GM18505 (cell line): Measurements from ENCODE around the gene ZNF581.

Experiments
- ATAC-seq: cut with Tn5 transposase; IDR thresholded peaks from one replicate; pipeline ENCODE4 v1.9.1; 2021; ENCODE audit not compliant: unreplicated experiment
- POLR2A ChIP-seq: IDR thresholded peaks from 4 replicates; pipeline ENCODE4 v1.6.1; 2011; ENCODE audit warnings: borderline replicate concordance; ENCODE audit not compliant: insufficient read depth, insufficient read length; ENCODE audit errors: extremely low read depth

The ZNF581 gene

DNA sequence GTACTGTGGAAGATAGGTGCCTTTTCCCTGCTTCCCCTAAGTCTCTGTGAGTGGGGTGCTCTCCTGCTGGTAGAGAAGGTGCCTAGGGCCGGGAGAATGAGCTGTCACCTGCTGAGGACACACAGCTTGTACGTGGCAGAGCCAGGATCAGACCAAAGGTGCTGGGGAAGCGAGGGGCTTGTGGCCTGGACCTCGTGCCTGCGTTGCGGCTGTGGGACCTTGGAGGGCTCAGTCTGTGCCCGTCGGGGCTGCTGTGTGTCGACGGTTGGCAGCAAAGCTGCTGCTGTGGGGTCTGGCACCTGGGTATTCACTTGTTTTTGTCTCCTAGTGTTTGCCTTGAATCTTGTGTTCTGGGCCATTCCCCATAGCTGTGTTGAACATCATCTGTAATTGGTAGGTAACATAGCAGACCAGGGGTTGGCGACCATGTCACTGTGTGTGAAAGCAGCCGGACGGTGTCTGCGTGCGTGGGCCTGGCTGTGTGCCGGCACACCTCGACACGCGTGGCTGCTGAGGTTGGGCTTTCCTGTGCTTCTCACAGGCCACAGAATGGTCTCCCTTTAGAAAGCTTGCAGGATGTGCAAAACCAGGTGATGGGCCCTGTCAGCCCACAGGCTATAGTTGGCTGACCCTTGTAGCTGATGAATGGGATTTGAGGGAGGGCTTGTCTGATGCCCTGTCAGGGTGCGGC lies 20.5 kb downstream of the ZNF581 start:
- ATAC-seq: no peak
- no peak for TF ChIP-seq POLR2A

DNA sequence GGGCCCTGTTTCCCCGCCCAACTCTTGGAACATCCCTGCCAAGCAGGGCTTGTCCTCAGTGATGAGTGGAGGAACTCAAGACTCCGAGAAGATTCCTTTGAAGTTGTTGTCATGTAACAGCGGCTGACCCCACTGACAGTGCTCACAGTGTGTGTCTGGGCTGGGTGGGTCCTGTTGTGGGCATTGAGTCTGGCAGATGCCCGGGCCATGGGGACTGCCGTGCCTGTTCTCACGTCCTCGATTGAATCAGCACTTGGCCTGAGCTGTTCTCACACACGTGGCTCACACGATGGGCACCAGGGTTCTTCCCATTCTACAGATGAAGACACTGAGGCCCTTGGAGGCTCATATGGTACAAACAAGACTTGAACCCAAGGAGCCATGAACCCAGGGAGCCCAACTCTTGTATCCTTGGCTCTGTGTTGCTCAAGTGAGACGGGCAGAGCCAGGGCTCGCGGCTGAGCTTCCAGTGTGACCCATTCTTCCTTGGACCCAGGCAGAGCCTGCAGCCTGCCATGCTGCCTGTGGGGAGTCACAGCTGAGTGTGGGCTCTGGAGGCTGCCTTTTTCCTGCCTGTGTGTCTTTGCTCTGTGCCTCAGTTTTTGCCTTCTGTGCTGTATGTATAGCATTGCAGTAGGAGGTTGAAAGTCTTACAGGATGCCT lies 23.0 kb downstream of the ZNF581 start:
- TF ChIP-seq POLR2A: no peak
- no peak for ATAC-seq

DNA sequence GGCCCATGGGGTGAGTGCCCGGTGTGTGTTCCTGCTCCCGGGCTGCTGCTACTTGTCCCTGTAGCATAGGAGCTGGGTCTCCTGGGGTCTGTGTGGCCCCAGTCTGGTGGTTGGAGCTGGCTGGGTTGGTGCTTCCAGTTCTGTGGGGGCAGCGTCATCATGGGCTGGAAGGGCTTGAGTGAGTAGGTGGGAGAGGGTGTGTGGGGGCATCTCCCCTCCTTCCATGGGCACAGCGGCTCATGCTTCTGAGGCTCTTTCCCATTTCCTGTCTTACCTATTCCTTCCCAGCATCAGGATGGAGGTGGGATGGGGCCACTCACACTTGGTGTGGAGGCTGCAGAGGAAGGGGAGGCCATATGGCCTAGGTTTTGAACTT lies 23.5 kb downstream of the ZNF581 start:
- no peak for TF ChIP-seq POLR2A

DNA sequence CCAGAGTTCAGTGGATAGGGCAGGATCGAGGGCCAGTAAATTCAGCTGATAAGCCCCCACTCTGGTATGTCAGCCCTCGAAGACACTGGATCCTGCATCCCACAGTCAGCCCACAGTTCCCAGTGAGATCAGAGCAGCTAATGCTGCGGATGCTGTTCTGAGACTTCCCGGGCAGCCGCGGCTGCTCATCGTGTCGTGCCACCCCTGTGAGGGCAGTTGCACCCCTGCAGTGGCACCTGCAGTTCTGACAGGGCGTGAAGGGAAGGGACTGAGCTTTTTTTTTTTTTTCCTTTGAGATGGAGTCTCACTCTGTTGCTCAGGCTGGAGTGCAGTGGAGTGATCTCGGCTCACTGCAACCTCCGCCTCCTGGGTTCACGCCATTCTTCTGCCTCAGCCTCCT lies 24.1 kb downstream of the ZNF581 start:
- ATAC-seq: no peak

More for the DNA sequence above, 23.5 kb downstream of the ZNF581 start:
- no peak for ATAC-seq

DNA sequence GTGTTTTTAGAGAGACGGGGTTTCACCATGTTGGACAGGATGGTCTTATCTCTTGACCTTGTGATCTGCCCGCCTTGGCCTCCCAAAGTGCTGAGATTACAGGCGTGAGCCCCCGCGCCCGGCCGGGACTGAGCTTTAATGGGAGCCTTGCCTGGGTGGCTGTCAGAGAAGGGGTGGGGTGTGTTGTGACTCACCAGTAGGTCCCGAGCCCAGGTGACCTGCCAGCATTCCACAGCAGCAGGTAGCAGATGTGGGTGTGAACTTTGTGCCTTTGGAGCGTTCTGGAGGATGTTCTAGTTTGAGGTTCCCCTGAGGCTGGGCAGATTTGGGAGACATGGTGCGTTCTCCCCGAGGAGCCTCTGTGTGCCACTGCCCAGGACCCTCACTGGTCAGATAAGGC lies 24.5 kb downstream of the ZNF581 start:
- no peak for TF ChIP-seq POLR2A
- no peak for ATAC-seq

More for the DNA sequence above, 24.1 kb downstream of the ZNF581 start:
- no peak for TF ChIP-seq POLR2A

DNA sequence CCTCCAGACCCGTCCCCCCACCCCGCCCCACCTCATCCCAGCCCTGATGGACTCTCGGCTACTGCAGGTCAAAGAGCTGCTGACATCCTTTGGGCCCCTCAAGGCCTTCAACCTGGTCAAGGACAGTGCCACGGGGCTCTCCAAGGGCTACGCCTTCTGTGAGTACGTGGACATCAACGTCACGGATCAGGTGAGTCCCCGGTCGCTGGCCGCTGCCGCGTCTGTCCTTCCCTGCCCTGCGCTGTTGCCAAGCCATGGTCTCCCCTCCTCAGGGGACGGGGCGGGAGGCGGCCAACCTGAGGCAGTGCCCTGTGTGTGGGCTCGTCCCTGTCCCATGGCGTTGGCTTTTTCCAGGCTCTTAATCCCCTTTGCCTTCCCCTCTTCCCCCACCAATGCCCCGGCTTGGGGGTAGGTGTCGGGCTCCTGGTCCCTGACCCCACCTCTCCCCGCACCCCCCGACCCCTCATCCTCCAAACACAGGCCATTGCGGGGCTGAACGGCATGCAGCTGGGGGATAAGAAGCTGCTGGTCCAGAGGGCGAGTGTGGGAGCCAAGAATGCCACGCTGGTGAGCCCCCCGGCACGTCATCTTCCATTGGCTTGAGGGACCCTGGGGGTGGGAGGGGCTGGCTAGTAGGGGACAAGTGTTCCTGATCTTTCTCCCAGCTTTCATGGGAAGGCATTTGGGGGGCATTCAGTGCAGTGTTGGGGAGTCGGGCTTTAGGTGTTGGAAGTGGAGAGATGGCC lies 25.3 kb downstream of the ZNF581 start:
- TF ChIP-seq POLR2A: no peak
- no peak for ATAC-seq

DNA sequence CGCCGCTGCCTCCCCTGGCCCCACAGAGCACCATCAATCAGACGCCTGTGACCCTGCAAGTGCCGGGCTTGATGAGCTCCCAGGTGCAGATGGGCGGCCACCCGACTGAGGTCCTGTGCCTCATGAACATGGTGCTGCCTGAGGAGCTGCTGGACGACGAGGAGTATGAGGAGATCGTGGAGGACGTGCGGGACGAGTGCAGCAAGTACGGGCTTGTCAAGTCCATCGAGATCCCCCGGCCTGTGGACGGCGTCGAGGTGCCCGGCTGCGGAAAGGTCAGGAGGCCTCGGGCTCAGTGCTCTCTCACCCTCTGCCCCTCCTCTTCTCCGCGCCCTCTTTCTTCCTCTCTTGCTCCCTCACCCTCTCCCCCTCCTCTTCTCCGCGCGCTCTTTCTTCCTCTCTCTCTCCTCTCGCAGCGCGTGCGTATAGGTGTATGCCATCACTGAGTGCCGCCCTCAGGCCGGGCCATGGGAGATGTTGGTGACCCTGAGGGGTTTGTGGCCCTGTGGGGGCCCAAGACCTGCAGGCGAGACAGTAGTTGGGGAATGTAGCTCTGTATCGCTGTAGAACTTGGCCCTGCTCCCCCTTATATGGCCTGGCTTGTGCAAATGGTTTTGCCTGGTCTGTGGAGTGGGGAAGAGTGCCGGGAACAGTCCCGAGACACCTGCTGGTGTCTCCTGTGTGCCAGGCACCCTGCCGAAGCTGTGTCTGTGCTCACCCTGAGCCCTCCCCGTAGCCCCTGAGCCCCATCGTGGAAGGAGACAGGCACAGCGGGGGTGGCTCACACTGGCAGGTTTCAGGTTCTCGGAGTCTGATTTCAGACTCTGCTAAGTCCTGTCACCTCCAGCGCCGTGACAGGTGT lies 26.2 kb downstream of the ZNF581 start:
- no peak for ATAC-seq
- TF ChIP-seq POLR2A: no peak

DNA sequence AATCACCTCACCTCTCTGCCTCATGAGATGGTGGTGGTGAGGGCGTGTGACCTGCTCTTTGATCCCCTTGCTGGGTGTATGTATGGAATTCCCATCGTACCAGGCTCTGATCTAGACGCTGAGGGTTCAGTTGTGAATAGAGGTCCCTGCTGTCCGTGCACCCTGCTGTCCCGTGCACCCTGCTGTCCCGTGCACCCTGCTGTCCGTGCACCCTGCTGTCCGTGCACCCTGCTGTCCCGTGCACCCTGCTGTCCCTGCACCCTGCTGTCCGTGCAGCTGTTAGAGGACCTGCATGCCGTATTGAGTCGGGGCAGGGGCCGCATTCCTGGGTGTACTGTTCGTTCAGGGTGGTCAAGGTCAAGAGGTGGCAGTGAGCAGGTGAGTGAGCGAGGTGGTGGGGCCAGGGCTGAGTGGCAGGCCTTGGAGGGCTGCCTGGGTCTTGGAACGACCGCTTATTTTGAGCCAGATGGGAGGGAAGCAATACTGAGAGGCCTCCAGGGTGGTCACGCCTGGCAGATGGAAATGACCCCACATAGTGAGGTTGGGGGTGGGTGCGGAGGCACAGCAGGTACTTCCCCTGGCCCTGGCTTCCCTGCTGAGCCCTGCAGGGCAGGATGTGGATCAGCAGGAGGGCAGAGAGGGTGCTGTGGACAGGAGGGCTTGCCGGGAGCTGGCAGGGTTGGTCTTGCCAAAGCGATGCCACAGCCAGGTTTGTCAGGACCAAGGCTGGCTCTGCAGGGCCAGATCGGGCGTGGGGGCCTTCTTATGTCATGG lies 27.0 kb downstream of the ZNF581 start:
- ATAC-seq: no peak
- no peak for TF ChIP-seq POLR2A

DNA sequence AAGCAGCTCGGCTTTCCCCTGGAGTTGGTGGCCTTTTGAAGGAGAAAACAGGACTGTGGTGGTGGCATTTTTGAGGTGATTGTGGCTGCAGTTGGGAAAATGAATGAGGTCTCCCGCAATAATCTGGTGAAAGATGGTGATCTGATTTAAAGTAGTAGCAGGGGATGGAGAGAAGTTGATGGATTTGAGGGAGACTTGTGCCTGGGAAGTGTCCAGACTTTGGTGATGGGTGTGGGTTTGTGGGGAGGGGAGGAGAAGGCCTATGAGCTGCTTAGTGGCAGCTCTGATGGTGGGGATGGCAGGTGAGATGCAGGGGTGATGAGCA lies 27.6 kb downstream of the ZNF581 start:
- ATAC-seq: no peak
- TF ChIP-seq POLR2A: no peak

DNA sequence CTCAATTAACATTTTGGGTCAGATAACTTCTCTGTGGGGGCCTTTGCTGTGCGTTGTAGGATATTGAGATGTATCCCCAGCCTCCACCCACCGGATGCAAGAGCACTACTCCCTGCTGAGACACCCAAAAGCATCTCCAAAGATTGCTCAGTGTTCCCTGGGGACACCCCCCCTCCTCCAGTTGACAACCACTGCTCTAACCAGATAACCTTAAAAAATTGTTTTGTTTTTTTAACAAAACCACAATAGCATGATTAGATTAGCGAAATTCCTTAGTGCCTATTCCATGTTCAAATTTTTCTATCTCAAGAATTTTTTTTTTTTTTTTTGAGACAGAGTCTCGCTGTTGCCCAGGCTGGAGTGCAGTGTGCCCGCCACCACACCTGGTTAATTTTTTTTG lies 29.0 kb downstream of the ZNF581 start:
- no peak for TF ChIP-seq POLR2A
- ATAC-seq: no peak

DNA sequence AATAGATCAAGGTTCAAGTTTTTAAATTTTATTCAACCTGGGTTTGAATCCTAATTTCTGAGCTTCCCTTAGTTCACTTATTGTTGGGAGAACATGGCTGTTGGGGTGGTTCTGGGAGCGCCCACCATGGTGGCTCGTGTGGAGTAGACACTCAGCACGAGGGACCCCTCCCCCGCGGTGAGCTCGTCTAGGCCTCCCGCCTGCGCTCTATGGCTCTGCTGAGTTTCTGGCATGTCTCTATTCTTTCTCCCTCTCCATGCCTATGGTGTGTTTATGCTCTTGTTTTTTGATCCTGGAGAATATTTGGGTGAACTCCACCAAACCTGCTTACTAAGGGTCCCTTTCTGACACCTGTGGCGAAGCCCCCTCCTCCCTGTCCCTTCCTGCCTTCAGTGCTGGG lies 30.0 kb downstream of the ZNF581 start:
- no peak for TF ChIP-seq POLR2A
- ATAC-seq: no peak

DNA sequence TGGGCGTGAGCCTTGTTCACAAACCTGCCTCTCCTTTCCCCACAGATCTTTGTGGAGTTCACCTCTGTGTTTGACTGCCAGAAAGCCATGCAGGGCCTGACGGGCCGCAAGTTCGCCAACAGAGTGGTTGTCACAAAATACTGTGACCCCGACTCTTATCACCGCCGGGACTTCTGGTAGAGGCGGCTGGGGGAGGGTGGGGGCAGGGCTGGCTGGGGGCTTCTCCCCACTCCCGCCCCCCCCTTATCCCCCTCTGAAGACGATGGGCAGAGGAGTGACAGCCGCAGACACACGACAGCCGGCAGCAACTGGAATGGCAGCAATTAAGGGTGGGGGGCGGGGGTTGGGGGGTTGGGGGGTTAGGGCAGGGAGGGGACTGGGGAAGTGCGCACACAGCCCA lies 30.4 kb downstream of the ZNF581 start:
- no peak for TF ChIP-seq POLR2A
- ATAC-seq: no peak
